Activated CD4-positive, alpha-beta T cell treated with anti-CD3 and anti-CD28 coated beads, Interleukin-2, amount 50 U/mL, for 4 hours (primary cell): ENCODE data around the gene FNBP1L.

Source experiments
- DNase-seq, 2 experiments: peaks; one replicate each; pipeline ENCODE4 v3.0.0-alpha.2; 2020

FNBP1L gene

GRCh38 chr1:93495911-93496310 lies 48.0 kb downstream of the FNBP1L start:
- no peak for DNase-seq

- DNase-seq = no peak
Measured at GRCh38 chr1:93496520-93496919, 48.6 kb downstream of the FNBP1L start.

GRCh38 chr1:93499075-93499474 lies 51.2 kb downstream of the FNBP1L start:
- no peak for DNase-seq

GRCh38 chr1:93499533-93499932 lies 51.6 kb downstream of the FNBP1L start:
- no peak for DNase-seq

- DNase-seq = no peak
Measured at GRCh38 chr1:93500275-93500674, 52.4 kb downstream of the FNBP1L start.

- DNase-seq = no peak
Measured at GRCh38 chr1:93501399-93501798, 53.5 kb downstream of the FNBP1L start.

GRCh38 chr1:93501829-93502369 lies 54.0 kb downstream of the FNBP1L start:
- DNase-seq = no peak

GRCh38 chr1:93502571-93502970 lies 54.7 kb downstream of the FNBP1L start:
- DNase-seq = no peak

GRCh38 chr1:93503163-93503562 lies 55.2 kb downstream of the FNBP1L start:
- no peak for DNase-seq

- no peak for DNase-seq
Measured at GRCh38 chr1:93503816-93504215, 55.9 kb downstream of the FNBP1L start.

- no peak for DNase-seq
Measured at GRCh38 chr1:93504247-93505033, 56.5 kb downstream of the FNBP1L start.

- DNase-seq = no peak
Measured at GRCh38 chr1:93506126-93506525, 58.2 kb downstream of the FNBP1L start.

- no peak for DNase-seq
Measured at GRCh38 chr1:93516164-93516563, 68.2 kb downstream of the FNBP1L start.

- no peak for DNase-seq
Measured at GRCh38 chr1:93518516-93518915, 70.6 kb downstream of the FNBP1L start.

- no peak for DNase-seq
Measured at GRCh38 chr1:93519199-93519829, 71.4 kb downstream of the FNBP1L start.

- no peak for DNase-seq
Measured at GRCh38 chr1:93521618-93522017, 73.7 kb downstream of the FNBP1L start.

GRCh38 chr1:93522721-93523120 lies 74.8 kb downstream of the FNBP1L start:
- no peak for DNase-seq

GRCh38 chr1:93525431-93525830 lies 77.5 kb downstream of the FNBP1L start:
- no peak for DNase-seq

GRCh38 chr1:93526431-93526830 lies 78.5 kb downstream of the FNBP1L start:
- DNase-seq = no peak

GRCh38 chr1:93528412-93528811 lies 80.5 kb downstream of the FNBP1L start:
- DNase-seq = no peak

- no peak for DNase-seq
Measured at GRCh38 chr1:93531193-93531592, 83.3 kb downstream of the FNBP1L start.

GRCh38 chr1:93532780-93533378 lies 85.0 kb downstream of the FNBP1L start:
- no peak for DNase-seq

GRCh38 chr1:93533677-93534076 lies 85.8 kb downstream of the FNBP1L start:
- DNase-seq = no peak

- no peak for DNase-seq
Measured at GRCh38 chr1:93537396-93537795, 89.5 kb downstream of the FNBP1L start.
